Nucleus accumbens (tissue), 56 donors: ENCODE results near the gene NLRP5.
A peak's percentile ranks its signal among the peaks of the same experiment; 100 is the strongest.

Experiments used
- DNase-seq, 56 donors: peaks; one replicate each; lab custom pipeline; 2025; lab: John Stamatoyannopoulos, UW

NLRP5 gene

GRCh38 chr19:56110515-56111448 is 124.2 kb downstream of the NLRP5 start:
- peak in 1 of 56 donors; percentile 30 for DNase-seq
